DMS53 treated with DMSO at 0.1 percent for 48 hours (cell line): ENCODE measurements around the gene CHTF18.

Experiments used
- DNase-seq: peaks from one replicate; lab custom pipeline; 2025; ENCODE audit not compliant: unreplicated experiment; lab: John Stamatoyannopoulos, UW

CHTF18 gene

DNA sequence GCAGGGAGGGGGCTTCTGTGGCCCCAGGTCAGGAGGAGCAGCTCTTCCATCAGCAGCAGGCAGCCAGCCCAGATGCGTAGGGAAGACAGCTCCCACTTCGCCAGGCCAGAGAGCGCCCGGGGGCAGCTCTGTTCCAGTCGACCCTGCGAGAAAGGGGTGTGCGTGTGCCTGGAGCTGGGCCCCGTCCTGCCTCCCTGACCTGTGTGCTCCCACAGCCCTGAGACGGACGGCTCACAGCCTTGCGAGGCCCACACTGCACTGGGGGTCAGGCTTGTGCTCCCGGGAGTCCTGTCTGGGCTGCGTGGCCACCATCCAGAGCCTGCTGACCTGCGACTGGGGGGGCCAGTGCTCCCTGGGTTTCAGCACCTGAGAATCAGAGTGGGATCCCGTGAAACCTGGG, 28.4 kb upstream of the CHTF18 start:
- DNase-seq = no peak

DNA sequence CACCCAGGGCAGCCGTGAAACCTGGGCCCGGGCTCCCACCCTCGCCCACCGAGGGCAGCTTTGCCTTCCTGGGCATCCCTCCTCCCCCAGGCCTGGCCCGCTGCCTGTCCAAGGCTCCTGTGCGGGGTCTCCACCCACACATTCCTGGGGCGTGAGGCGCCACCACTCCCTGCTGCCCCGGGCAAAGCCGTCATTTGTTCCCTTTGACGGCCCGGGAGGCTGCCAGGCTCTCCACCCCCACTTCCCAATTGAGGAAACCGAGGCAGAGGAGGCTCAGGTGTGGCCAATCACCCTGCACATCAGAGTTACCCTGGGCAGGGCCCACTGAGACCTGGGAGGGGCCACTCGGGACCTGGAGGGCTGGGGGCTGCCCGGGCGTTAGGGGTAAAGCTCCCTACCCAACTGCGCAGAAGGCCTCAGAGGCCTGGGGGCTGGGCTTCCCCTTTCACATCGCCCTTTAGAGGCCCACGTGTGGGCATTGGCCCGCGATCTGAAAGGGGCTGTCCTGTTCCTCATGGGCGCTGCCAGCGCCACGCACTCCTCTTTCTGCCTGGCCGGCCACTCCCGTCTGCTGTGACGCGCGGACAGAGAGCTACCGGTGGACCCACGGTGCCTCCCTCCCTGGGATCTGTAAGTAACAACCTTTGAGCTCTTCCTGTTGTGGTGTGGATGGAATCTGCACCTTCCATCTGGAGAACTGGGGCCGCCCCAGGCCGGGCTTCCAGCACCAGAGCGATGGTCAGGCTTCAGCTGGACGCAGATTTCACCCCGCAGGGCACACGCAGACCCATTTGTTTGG, 27.7 kb upstream of the CHTF18 start, which contains the start of gene MSLN:
Gene MSLN (plus strand): TSS at position 190 of the 799 bp plus-strand sequence. CDS start 1,947 bp downstream, outside the sequence.
- DNase-seq = no peak

DNA sequence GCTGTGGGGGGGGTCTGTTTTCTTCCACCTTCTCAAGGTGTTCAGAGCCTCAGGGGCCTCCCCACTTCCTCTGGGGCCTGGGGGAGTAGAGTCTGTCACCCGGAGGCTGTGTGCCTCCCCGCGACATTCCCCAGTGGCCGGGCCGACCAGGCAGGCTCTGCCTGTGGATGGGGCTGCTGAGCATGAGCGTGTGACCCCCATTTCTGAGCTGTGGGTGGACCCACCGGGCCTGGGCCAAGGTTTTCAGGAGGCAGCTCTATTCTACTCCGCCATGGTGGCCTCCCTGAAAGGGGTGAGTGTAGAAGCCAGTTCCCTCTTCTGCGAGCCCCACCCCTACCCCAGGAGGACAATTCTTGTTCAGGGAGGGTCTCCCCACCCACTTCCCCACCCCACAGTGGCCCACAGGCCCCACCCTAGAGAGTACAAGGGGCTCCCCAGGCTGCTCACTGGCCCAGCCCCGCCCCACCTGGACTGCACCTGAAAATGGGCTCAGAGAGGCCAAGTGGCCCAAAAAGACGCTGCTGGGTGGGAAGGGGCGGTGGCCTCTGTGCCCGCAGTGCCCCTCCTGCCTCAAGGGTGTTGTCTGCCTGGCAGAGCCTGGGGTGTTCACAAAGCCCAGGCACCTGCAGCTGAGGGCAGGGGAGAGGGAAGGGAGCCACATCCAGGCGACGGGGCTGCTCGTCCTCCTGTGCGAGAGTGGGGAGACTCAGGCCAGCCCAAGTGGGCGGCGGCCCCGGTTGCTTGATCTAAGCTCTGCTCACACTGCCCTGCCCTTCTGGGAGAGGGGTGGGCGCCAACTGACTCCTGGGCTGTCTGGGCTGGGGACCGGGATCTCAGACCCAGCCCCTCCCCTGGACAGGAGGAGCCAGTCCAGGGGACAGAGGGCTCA, 26.6 kb upstream of the CHTF18 start:
- no peak for DNase-seq

DNA sequence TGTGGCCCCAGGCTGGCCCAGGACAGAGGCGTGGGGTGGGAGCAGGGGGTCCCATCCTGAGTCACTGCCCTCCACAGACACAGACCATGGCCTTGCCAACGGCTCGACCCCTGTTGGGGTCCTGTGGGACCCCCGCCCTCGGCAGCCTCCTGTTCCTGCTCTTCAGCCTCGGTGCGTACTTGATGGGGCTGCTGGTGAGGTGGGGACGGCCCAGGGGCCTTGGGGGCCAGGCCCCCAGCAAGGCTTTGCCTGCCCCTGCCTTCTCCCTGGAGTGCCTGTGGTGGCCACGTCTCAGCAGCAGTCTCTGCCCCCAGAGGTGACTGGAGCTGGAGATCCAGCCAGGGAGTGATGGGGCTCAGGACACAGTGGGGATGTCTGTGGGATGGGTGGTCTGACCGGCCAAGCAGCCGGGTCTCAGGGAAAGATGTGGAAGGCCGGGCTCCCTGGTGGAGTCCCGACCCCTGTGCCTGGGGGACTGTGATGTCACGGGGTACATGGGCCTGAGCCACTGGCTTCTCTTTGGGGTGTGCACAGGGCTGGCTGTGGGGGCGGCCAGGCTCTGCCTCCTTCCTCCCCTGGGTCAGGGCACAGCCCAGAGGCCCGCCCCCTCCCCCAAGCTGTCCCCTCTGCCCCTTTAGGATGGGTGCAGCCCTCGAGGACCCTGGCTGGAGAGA, 25.7 kb upstream of the CHTF18 start:
- DNase-seq = no peak

DNA sequence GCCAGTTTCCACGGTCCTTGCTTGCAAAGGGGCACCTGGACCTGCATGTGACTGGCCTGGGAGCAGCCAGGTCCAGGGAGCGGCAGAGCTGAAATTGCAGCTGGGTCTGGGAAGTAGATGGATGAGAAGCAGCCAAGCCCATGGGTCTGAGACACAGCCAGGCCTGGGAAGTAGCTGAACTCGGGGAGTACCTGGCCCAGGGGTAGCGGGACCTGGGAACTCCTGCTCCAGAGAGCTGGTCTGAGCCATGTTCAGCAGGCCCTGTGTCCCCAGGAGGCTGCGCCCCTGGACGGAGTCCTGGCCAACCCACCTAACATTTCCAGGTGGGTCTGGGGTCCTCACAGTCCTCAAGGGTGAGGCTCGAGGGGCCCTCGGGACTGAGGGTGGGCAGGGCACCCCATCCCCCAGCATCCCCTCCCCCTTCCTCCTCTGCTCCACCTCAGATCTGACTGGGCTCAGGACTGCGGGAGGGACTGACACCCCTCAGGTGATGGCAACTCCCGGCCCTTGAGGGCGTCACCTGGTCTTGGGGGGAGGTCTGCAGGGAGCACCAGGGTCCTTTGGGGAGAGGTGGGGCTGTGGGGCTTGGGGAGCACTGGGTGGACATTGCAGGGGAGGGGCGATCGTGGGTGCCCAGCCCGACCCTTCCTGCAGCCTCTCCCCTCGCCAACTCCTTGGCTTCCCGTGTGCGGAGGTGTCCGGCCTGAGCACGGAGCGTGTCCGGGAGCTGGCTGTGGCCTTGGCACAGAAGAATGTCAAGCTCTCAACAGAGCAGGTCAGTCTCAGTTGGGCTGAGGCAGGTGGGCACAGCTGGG, 24.8 kb upstream of the CHTF18 start:
- no peak for DNase-seq

DNA sequence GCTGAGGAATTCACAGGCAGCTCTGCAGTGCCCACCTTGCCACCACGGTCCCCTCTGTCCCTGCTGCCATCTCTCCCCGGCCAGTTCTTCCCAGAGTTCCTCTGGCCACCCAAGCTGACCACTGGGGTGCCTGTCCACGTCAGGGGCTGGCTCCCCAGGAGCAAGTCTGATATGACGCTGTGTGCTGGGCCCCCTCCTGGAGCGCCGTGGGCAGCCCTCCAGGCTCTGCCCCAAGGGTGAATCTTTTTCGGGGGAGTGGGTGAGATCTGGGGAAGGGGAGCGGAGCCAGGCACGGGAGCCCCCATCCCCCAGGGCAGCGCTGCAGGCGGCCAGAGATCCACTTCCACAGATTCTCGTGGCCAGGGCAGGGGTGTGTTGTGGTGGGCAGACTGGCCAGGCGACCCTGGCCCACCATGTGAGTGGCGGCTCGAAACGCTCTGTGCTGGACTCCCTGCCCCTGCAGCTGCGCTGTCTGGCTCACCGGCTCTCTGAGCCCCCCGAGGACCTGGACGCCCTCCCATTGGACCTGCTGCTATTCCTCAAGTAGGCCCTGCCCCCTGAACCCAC, 24.2 kb upstream of the CHTF18 start:
- DNase-seq = no peak

DNA sequence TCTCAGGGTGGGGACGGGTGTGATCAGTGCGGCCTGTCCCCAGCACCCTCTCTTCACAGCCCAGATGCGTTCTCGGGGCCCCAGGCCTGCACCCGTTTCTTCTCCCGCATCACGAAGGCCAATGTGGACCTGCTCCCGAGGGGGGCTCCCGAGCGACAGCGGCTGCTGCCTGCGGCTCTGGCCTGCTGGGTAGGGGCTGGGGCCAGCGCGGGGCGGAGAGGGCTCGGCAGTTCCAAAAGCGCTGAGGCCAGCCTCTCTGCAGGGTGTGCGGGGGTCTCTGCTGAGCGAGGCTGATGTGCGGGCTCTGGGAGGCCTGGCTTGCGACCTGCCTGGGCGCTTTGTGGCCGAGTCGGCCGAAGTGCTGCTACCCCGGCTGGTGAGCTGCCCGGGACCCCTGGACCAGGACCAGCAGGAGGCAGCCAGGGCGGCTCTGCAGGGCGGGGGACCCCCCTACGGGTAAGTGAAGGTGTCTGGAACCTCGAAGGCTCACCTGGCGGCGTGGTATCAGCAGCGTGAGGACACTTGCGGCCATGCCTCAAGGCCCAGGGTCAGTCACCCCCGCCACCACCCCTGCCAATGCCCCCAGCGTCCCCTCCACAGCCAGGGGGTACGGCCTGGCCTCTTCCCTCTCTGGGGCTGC, 23.5 kb upstream of the CHTF18 start:
- no peak for DNase-seq

DNA sequence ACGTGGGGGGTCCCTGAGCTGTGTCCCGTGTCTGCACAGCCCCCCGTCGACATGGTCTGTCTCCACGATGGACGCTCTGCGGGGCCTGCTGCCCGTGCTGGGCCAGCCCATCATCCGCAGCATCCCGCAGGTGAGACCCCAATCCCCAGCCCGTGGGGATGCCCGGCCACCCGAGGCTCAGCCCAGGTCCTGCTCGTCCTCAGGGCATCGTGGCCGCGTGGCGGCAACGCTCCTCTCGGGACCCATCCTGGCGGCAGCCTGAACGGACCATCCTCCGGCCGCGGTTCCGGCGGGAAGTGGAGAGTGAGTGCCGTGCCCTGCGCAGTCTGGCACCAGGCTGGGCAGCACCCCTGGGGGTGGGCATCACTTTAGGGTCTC, 22.9 kb upstream of the CHTF18 start:
- no peak for DNase-seq

DNA sequence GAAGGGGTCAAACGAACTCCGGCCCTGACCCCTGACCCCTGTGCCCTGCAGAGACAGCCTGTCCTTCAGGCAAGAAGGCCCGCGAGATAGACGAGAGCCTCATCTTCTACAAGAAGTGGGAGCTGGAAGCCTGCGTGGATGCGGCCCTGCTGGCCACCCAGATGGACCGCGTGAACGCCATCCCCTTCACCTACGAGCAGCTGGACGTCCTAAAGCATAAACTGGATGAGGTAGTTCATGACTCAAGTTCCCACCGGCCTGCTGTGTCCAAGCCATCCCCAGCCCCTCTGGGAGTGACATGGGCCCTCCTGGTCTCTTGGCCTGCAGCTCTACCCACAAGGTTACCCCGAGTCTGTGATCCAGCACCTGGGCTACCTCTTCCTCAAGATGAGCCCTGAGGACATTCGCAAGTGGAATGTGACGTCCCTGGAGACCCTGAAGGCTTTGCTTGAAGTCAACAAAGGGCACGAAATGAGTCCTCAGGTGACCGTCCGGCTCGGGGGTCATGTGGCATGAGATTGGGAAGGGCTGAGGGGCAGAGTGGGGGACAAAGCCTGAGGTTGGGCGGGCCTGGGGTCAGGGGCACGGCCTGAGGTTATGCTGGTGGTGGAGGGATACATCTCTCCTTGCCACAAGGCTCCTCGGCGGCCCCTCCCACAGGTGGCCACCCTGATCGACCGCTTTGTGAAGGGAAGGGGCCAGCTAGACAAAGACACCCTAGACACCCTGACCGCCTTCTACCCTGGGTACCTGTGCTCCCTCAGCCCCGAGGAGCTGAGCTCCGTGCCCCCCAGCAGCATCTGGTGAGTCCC, 22.2 kb upstream of the CHTF18 start:
- DNase-seq = no peak

DNA sequence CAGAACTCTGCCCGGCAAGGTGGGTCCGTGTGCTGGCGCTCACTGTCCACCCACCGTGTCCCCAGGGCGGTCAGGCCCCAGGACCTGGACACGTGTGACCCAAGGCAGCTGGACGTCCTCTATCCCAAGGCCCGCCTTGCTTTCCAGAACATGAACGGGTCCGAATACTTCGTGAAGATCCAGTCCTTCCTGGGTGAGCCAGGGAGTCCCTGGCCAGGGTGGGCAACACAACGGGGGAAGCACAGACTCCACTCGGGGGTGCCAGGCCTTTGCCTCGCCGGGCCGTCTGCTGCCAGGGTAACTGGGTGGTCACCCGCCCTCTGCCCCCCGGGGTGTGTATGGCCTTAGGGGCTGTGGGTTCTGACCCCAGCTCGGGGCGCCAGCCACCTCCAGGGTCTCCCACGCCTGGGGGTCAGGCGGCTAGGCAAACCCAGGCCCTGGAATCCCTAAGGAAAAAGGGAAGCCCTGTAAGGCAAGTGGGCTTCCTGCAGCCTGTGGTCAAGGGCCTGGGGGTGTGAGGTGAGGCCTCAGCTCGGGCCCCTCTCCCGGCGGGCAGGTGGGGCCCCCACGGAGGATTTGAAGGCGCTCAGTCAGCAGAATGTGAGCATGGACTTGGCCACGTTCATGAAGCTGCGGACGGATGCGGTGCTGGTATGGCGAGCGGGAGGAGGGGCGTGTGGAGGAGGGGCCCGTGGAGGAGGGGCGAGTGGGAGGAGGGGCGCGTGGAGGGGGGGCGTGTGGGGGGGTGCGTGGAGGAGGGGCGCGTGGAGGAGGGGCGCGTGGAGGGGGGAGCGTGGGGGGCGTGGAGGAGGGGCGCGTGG, 21.4 kb upstream of the CHTF18 start:
- DNase-seq = no peak

DNA sequence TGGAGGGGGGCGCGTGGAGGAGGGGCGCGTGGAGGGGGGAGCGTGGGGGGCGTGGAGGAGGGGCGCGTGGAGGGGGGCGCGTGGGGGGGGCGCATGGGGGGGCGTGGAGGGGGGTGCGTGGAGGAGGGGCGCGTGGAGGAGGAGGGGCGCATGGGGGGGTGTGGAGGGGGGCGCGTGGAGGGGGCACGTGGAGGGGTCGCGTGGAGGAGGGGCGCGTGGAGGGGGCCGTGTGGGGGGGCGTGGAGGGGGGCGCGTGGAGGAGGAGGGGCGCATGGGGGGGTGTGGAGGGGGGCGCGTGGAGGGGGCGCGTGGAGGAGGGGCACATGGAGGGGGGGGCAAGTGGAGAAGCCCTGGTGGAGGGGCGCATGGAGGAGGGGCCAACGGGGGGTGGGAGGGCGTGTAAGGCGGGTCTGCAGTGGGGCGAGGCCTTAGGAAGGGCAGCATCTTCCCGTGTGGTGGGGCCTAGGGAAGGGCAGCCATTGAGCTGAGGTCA, 20.6 kb upstream of the CHTF18 start:
- no peak for DNase-seq

DNA sequence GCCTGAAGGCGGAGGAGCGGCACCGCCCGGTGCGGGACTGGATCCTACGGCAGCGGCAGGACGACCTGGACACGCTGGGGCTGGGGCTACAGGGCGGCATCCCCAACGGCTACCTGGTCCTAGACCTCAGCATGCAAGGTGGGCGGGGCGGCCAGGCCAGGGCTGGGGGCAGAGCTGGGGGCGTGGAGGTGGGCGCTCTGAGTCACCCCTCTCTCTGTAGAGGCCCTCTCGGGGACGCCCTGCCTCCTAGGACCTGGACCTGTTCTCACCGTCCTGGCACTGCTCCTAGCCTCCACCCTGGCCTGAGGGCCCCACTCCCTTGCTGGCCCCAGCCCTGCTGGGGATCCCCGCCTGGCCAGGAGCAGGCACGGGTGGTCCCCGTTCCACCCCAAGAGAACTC, 20.0 kb upstream of the CHTF18 start:
- no peak for DNase-seq

DNA sequence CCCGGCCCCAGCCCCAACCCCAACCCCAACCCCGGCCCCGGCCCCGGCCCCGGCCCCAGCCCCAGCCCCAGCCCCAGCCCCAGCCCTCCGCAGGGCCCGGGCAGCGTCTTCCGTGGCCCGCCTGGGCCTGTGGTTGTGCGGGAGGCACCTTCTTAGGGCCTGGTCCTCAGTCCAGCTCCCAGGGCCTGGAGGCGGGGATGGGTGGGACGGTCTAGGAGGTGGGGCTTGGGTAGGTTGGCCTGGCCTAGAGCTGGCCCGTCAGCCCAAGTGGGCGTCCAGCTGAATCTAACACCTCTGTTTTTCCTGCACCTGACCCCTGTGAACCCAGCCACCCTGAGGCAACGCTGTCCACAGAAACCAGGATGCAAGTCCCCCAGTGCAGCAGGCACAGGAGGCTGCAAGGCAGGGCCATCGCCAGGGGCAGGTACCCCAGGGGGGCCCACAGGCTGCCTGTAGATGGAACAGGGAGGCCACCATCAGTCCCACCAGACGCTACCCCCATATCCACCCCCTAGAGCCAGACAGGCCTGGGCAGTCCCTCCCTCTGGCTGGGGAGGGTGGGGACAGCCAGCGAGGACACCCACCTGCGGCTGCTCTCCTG, 19.1 kb upstream of the CHTF18 start:
- no peak for DNase-seq

DNA sequence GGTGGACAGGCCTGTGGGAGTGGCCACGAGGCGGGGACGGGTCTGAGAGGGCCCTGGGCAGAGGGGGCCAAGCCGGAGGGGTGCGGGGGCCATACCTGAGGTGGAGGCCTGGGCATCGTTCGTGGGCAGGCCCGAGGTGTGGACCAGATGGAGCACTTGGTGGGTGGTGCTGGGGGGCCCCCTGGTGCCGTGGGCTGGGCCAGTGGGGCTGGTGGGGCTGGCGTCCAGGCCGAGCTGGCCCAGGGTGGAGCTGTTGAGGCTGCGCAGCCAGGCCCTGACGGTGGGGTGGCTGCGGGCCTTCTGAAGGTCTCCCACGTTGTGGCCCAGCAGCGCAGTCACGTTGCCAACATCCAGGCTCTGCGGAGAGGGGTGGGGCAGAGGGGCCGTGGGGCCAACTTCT, 18.5 kb upstream of the CHTF18 start:
- DNase-seq = no peak

DNA sequence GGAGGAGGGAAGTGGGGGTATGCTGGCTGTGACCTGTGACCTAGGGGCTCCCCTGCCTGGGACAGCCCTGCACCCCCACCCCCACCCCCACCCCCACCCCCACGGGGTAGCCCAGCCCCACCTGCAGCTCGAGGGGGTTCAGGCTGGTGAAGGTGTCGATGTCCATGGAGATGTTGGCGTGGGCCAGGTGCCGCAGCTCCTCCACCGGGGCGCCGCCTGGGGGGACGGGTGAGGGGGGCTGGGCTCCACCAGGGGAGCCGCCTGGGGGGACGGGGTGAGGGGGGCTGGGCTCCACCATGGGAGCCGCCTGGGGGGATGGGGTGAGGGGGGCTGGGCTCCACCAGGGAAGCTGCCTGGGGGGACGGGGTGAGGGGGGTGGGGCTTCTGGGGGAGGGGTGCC, 18.0 kb upstream of the CHTF18 start:
- no peak for DNase-seq

DNA sequence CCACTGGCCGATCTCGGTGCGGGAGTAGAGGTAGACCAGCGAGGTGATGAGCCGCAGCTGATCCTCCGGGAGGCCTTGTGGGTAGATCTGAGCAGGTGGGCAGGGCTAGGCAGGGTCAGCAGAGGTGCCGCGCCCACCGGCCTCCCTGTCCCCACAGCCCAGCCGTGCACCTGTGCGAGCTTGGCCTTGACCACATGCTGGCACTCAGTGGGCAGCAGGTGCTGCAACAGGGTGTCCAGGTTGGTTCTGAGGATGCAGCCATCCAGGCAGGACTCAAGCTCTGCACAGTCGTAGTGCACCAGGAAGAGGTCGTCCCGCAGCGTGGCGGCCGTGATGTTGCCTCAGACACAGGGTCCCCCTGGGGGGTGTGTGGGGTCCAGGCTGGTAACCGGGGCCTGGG, 15.5 kb upstream of the CHTF18 start:
- DNase-seq = no peak

DNA sequence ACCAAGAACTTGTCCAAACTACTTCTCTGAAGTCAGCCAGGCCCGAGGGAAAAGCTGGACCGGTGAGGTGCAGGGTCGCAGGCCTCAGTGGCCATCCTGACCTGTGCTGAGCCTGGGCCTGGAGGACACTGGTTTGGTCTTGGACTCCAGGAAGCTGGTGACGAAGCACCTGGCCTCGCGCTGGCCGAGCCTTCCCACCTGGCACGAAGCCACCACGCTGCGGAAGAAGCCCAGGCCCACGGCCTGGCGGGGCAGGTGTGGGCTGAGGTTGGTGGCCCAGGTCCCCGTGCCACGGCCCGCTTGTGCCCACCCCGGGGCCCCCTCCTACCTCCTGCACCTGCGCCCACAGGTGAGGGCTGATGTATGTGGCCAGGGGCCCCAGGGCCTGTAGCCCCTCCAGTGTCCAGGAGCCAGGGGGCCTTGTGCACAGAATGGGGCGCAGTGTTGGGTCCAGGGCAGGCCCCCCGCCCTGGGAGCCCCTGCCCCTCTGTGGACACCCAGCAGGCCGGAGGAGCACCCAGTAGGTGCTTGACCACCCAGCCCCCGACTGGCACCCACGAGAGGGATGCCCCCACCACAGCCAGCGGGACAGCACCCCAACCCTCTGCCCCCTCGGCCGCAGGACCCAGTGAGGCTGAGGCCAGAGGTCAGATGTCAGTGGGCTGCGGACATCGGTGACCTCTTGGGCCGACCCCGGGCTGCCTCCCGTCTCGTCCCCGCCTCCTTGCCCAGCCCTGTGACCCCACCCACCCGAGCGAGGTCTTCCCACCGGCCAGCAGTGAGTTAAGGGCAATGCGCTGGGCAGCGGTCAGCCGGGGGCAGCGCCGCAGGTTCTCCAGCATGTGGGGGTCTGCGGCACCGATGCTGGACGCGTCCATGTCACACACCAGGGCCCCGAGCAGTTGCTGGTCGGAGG, 14.1 kb upstream of the CHTF18 start:
- DNase-seq = peak; percentile 15
